CD8-positive, alpha-beta memory T cell (primary cell): ENCODE data around the gene SMG9. TPM values are rescaled to one million over a fixed set of nuclear protein-coding genes. Genes with fewer than 3 reads are reported as not detected.
A peak's percentile ranks its signal among the peaks of the same experiment; 100 is the strongest.

ENCODE experiments used
- CTCF ChIA-PET: fragments of 350-600 bp; sonication (Branson Sonifier 250); formaldehyde crosslinking; loops from one replicate; lab custom pipeline; 2021; ENCODE audit warnings: antibody characterized with exemption; lab: Charles Lee
- POLR2A ChIA-PET: fragments of 350-600 bp; sonication (Branson Sonifier 250); formaldehyde crosslinking; loops from one replicate; lab custom pipeline; 2021; ENCODE audit warnings: antibody characterized with exemption; lab: Charles Lee
- DNase-seq, 5 donors: peaks; one replicate each; pipeline versions ENCODE4 v3.0.0 to v3.0.0-alpha.2; 2020 to 2022; ENCODE audit warnings: mixed read lengths in 1 of 5
- H3K27ac ChIP-seq: one replicate; pipeline ENCODE4 v1.7.0; 2013; ENCODE audit warnings: low read depth, mild to moderate bottlenecking, low read length, moderate library complexity
- H3K27me3 ChIP-seq: 2 replicates; pipeline ENCODE4 v1.7.0; 2013; ENCODE audit warnings: low read length, mild to moderate bottlenecking; ENCODE audit not compliant: insufficient read depth, poor library complexity, severe bottlenecking
- H3K36me3 ChIP-seq: 2 replicates; pipeline ENCODE4 v1.7.0; 2013; ENCODE audit warnings: mild to moderate bottlenecking, low read length, moderate library complexity; ENCODE audit not compliant: insufficient read depth
- H3K4me1 ChIP-seq: 2 replicates; pipeline ENCODE4 v1.7.0; 2013; ENCODE audit warnings: mild to moderate bottlenecking, low read length, moderate library complexity; ENCODE audit not compliant: insufficient read depth
- H3K4me3 ChIP-seq: 2 replicates; pipeline ENCODE4 v1.7.0; 2013; ENCODE audit warnings: mild to moderate bottlenecking, low read length
- H3K9me3 ChIP-seq: 2 replicates; pipeline ENCODE4 v1.7.0; 2013; ENCODE audit warnings: mild to moderate bottlenecking, low read length
- H3K27ac Mint-ChIP-seq, 8 donors: one replicate each; pipeline ENCODE4 v1.8.0; 2020 to 2021; ENCODE audit warnings: mixed read lengths in 8 of 8, mild to moderate bottlenecking in 6 of 8, inconsistent platforms in 3 of 8, moderate library complexity in 3 of 8
- H3K27me3 Mint-ChIP-seq, 2 donors: one replicate each; pipeline ENCODE4 v1.8.0; 2020 to 2021; ENCODE audit warnings: mixed read lengths in 2 of 2, mild to moderate bottlenecking in 1 of 2, moderate library complexity in 1 of 2
- H3K36me3 Mint-ChIP-seq, 3 donors: one replicate each; pipeline ENCODE4 v1.8.0; 2020 to 2021; ENCODE audit warnings: mixed read lengths in 3 of 3, inconsistent platforms in 1 of 3, mild to moderate bottlenecking in 1 of 3
- H3K4me1 Mint-ChIP-seq, 3 donors: one replicate each; pipeline ENCODE4 v1.8.0; 2020 to 2021; ENCODE audit warnings: mixed read lengths in 3 of 3, inconsistent platforms in 1 of 3, mild to moderate bottlenecking in 1 of 3
- H3K4me3 Mint-ChIP-seq, 7 donors: one replicate each; pipeline ENCODE4 v1.8.0; 2020 to 2021; ENCODE audit warnings: mixed read lengths in 7 of 7, mild to moderate bottlenecking in 6 of 7, moderate library complexity in 4 of 7, inconsistent platforms in 2 of 7
- H3K9me3 Mint-ChIP-seq, 5 donors: one replicate each; pipeline ENCODE4 v1.8.0; 2020 to 2022; ENCODE audit warnings: mixed read lengths in 5 of 5, mild to moderate bottlenecking in 3 of 5, moderate library complexity in 2 of 5, inconsistent platforms in 1 of 5
- polyA plus RNA-seq: library from polyadenylated mRNA; unstranded; fragments of 300-500 nt; fragmentation: Illumina TruSeq; gene quantifications from one replicate; pipeline ENCODE4 v1.2.3, GENCODE V29; 2021
- total RNA-seq, 2 experiments: library from RNA; stranded (reverse); gene quantifications; one replicate each; pipeline ENCODE4 v1.2.3, GENCODE V29; 2021

SMG9 gene
- total and polyA plus RNA-seq, 3 experiments from 2014 or later, result 11.0 to 91.3 (median 85.8) TPM

DNA sequence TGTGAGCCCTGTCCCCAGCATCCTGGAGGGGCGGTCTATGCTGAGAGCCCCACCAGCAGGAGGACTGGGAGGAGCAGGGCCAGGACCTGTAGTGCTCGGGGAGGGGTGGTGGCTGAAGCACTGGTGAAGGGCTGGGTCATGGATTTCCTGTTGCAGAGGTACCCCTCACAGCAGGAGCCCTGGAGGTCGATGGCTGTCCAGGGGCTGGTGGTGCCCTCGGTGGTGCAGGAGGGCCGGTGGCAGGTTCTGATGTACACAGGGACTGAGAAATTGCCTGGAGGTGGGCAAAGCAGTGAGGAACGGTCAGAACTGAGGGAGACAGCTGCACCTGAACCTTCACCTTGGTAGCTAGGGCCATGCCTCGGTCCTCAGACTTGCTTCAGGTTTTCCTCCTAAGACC, 42.8 kb upstream of the SMG9 start:
- Mint-ChIP-seq H3K9me3 (peaks cover 0 to 2% (median 0%) of the 10 kb centered on the region in 5 donors), H3K27ac (no peak overlapping the region), H3K36me3 (no peaks in the 10 kb centered on the region), H3K27me3 (peaks cover 20 to 22% of the 10 kb centered on the region in 2 donors), H3K4me3 (peak overlapping the region; percentile 25 to 83 (median 74)), H3K4me1 (peaks cover 7 to 26% (median 10%) of the 10 kb centered on the region in 3 donors)
- Histone ChIP-seq H3K27me3 (no peaks in the 10 kb centered on the region), H3K4me1 (peaks cover 7% of the 10 kb centered on the region), H3K27ac (no peak overlapping the region), H3K4me3 (no peak overlapping the region), H3K36me3 (no peaks in the 10 kb centered on the region), H3K9me3 (no peaks in the 10 kb centered on the region)
- ChIA-PET POLR2A (no interaction called here), CTCF (interaction anchor here (1.0 kb wide), 1 partner anchor 52 kb away, joined by 5 read pairs; no protein-coding TSS in a partner anchor)
- no peak for DNase-seq

DNA sequence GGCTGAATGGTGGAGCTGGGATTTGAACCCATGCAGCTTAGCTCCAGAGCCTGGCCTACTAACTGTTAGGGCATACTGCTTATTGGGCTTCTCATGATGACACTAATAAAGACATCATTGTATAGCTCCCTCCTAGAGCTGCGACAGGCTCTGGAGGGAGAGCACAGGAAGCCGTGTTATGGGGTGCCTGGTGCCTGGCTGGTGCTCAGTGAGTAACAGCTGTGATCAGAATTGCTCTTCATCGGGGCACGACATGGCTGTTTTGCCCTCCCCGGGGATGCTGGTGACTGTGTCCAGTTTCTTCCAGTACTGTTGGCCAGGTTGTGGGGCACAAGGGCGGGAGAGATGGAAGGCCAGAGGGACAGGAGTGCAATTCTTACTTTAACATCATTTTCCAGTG, 42.4 kb upstream of the SMG9 start:
- ChIA-PET POLR2A (no interaction called here), CTCF (interaction anchor here (1.0 kb wide), 1 partner anchor 51 kb away, joined by 5 read pairs; no protein-coding TSS in a partner anchor)
- Histone ChIP-seq H3K27ac (no peak overlapping the region), H3K9me3 (no peaks in the 10 kb centered on the region), H3K36me3 (no peaks in the 10 kb centered on the region), H3K4me3 (no peak overlapping the region), H3K27me3 (no peaks in the 10 kb centered on the region), H3K4me1 (peaks cover 7% of the 10 kb centered on the region)
- peaks cover 20 to 22% of the 10 kb centered on the region in 2 donors for H3K27me3 Mint-ChIP-seq
- DNase-seq, result no peak
- peak overlapping the region; percentile 31 to 83 (median 45) for H3K4me3 Mint-ChIP-seq
- H3K27ac Mint-ChIP-seq, result peak overlapping the region in 1 of 8 donors; percentile 72
- H3K9me3 Mint-ChIP-seq, result peaks cover 0 to 2% (median 0%) of the 10 kb centered on the region in 5 donors
- H3K4me1 Mint-ChIP-seq, result peaks cover 7 to 26% (median 10%) of the 10 kb centered on the region in 3 donors
- H3K36me3 Mint-ChIP-seq, result no peaks in the 10 kb centered on the region

DNA sequence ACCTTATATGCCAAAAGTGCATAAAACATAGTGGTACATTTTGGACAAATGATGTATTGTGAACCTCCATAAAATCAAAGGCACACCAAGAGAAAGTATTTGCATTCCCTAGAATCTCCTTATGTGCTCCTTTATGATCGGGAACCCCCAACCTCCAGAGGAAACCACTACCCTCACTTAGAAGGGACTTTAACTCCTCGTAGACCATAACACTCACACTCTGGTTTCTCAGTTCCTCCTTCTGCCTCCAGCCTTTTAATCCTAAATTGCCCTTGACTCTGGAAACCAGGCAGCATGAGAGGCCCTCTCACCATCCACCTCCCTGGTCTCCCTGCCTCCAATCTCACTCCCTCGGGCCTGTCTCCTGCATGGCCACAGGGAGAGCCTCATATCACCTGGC, 35.8 kb upstream of the SMG9 start:
- H3K27me3 Mint-ChIP-seq, result peaks cover 21 to 30% of the 10 kb centered on the region in 2 donors
- no peak overlapping the region for H3K27ac ChIP-seq
- H3K9me3 ChIP-seq, result no peaks in the 10 kb centered on the region
- H3K36me3 Mint-ChIP-seq, result no peaks in the 10 kb centered on the region
- POLR2A ChIA-PET, result no interaction called here
- H3K4me3 ChIP-seq, result no peak overlapping the region
- H3K9me3 Mint-ChIP-seq, result no peaks in the 10 kb centered on the region
- H3K4me3 Mint-ChIP-seq, result no peak overlapping the region
- no peaks in the 10 kb centered on the region for H3K36me3 ChIP-seq
- H3K27ac Mint-ChIP-seq, result peak overlapping the region in 1 of 8 donors; percentile 83
- CTCF ChIA-PET, result interaction anchor here (1.4 kb wide), 1 partner anchor 25 kb away, joined by 3 read pairs; no protein-coding TSS in a partner anchor
- DNase-seq, result no peak
- no peaks in the 10 kb centered on the region for H3K4me1 ChIP-seq
- no peaks in the 10 kb centered on the region for H3K27me3 ChIP-seq
- no peaks in the 10 kb centered on the region for H3K4me1 Mint-ChIP-seq

DNA sequence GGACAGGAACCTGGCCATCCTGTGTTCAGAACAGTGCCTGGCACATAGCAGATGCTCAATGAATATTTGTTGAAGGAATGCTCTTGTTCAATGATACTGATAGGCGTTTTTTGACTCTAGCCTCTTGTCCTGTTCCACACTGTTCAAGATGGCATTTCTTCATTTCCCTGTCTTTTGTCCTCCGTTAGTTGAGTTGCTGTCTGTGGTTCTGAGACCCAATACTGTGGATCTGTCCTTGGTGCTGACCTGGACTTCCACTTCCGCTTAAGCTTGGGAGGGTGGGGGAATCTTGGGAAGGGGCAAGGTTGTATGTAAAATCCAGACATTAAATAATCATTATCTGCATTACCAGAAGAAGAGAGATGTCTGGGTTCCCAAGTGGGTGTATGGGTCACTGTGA, 34.3 kb upstream of the SMG9 start:
- ChIA-PET CTCF (interaction anchor here (1.4 kb wide), 1 partner anchor 24 kb away, joined by 3 read pairs; no protein-coding TSS in a partner anchor), POLR2A (no interaction called here)
- Histone ChIP-seq H3K27ac (no peak overlapping the region), H3K9me3 (no peaks in the 10 kb centered on the region), H3K36me3 (no peaks in the 10 kb centered on the region), H3K27me3 (no peaks in the 10 kb centered on the region), H3K4me1 (peaks cover 12% of the 10 kb centered on the region), H3K4me3 (no peak overlapping the region)
- Mint-ChIP-seq H3K4me1 (peaks cover 11 to 14% (median 14%) of the 10 kb centered on the region in 3 donors), H3K4me3 (no peak overlapping the region), H3K9me3 (no peaks in the 10 kb centered on the region), H3K36me3 (no peaks in the 10 kb centered on the region), H3K27ac (no peak overlapping the region), H3K27me3 (peaks cover 20 to 27% of the 10 kb centered on the region in 2 donors)
- no peak for DNase-seq

DNA sequence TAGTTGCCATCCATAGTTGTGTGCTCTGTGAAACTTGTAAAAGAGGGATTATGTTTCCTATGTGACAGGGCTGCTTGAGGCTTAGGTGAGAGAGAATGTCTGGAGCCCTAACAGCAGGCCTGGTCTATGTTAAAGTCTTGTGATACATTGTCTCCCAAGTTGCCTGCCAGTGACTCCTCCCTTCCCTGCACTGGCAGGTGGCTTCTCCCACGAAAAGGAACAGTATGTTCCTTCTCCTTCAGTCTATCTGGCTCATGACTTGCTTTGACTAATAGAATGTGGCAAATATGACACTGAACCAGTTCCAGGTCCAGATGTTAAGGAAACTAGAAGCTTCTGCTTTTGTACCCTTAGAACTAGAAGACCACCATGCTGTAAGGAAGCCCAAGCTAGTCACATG, 31.9 kb upstream of the SMG9 start:
- DNase-seq, result no peak
- no peaks in the 10 kb centered on the region for H3K27me3 ChIP-seq
- H3K27ac ChIP-seq, result no peak overlapping the region
- H3K27me3 Mint-ChIP-seq, result peaks cover 14 to 18% of the 10 kb centered on the region in 2 donors
- ChIA-PET CTCF (interaction anchor here (1.3 to 1.4 kb wide), 2 partner anchors 23 to 41 kb away, joined by 3 to 4 read pairs; no protein-coding TSS in a partner anchor), POLR2A (no interaction called here)
- H3K9me3 Mint-ChIP-seq, result no peaks in the 10 kb centered on the region
- no peaks in the 10 kb centered on the region for H3K9me3 ChIP-seq
- no peak overlapping the region for H3K27ac Mint-ChIP-seq
- no peaks in the 10 kb centered on the region for H3K36me3 ChIP-seq
- H3K4me3 Mint-ChIP-seq, result no peak overlapping the region
- peaks cover 28 to 33% (median 33%) of the 10 kb centered on the region in 3 donors for H3K4me1 Mint-ChIP-seq
- peaks cover 22% of the 10 kb centered on the region for H3K4me1 ChIP-seq
- no peaks in the 10 kb centered on the region for H3K36me3 Mint-ChIP-seq
- H3K4me3 ChIP-seq, result no peak overlapping the region

DNA sequence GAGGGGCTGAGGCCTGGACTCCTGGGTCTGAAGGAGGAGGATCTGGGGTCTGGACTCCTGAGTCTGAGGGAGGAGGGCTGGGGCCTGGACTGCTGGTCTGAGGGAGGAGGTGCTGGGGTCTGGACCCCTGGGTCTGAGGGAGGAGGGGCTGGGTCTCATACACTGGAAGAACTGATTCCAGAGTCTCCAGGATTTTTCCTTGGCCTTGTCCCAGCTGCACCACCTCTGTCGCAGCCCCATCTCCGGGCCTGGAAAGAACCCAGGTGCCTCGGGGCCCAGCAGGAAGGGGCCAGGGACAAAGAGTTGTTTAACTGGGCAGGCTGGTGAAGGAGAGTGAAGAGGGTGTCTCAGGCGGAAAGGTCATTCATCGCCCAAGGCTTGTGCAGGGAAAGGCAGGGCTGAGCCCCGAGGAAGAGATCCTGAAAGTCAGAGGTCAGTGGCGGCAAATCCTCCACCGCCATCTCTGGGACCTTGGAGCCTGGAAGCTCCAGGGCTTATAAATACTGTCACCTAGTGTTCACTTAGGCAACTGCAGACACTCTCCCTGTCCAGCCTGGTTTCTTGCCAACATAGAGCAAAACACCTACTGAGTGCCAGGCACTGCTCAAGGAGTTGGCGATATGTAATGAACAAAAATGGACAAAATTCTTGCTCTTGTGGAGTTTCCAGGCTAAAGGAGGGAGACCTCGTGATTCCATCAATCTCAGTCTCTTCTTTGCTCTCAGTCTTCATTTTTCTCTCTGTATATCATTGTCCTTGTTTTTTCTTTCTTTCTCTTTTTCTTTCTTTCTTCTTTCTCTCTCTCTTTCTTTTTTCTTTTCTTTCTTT, 30.4 kb upstream of the SMG9 start:
- peak in 4 of 5 donors; percentile 40 to 68 (median 58) for DNase-seq
- Histone ChIP-seq H3K27ac (peak overlapping the region; percentile 54), H3K36me3 (no peaks in the 10 kb centered on the region), H3K4me1 (peaks cover 31% of the 10 kb centered on the region), H3K27me3 (no peaks in the 10 kb centered on the region), H3K4me3 (no peak overlapping the region), H3K9me3 (no peaks in the 10 kb centered on the region)
- peak overlapping the region; percentile 17 to 93 (median 62) for H3K4me3 Mint-ChIP-seq
- no peaks in the 10 kb centered on the region for H3K9me3 Mint-ChIP-seq
- peak overlapping the region in 7 of 8 donors; percentile 16 to 94 (median 78) for H3K27ac Mint-ChIP-seq
- peaks cover 14% of the 10 kb centered on the region in 2 donors for H3K27me3 Mint-ChIP-seq
- H3K4me1 Mint-ChIP-seq, result peaks cover 36 to 45% (median 42%) of the 10 kb centered on the region in 3 donors
- H3K36me3 Mint-ChIP-seq, result no peaks in the 10 kb centered on the region
- ChIA-PET POLR2A (interaction anchor here (0.6 to 1.0 kb wide), 3 partner anchors 40 to 1526 kb away, joined by 3 to 5 read pairs (median 3); no protein-coding TSS in a partner anchor), CTCF (interaction anchor here (0.6 to 2.1 kb wide), 9 partner anchors 10 to 119 kb away, joined by 3 to 25 read pairs (median 3); partner anchors contain the start of gene SMG9)

DNA sequence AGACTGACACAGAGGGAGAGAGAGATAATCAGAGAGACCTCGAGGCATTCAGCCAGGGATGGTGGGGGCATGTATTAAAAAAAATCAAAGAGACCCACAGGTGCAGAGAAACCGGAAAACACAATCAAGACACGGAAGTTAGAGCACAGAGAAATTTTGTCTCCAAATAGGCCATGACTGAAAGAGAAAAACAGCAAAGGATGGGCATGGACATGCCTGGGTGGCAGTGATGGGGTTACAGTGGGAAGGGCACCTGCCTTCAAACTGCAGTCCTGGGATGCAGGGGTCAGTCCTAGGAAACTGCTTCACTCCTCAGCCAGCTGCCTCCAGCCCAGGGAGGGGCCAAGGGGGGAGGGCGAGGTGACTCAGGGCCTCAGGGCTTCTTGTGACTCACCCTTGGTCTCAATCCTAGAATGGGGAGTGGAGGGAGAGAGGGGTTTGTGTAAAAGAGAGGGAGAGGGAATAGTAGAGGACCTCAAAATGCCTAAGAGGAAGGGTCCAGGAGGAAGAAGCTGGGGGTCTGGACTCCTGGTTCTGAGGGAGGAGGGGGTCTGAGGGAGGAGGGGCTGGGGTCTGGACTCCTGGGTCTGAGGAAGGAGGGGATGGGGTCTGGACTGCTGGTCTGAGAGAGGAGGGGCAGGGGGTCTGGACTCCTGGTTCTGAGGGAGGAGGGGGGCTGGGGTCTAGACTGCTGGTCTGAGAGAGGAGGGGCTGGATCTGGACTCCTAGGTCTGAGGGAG, 29.6 kb upstream of the SMG9 start:
- Histone ChIP-seq H3K36me3 (no peaks in the 10 kb centered on the region), H3K9me3 (no peaks in the 10 kb centered on the region), H3K27me3 (no peaks in the 10 kb centered on the region), H3K27ac (peak overlapping the region; percentile 54), H3K4me3 (peak overlapping the region; percentile 9), H3K4me1 (peaks cover 38% of the 10 kb centered on the region)
- no peaks in the 10 kb centered on the region for H3K36me3 Mint-ChIP-seq
- H3K27me3 Mint-ChIP-seq, result peaks cover 7 to 8% of the 10 kb centered on the region in 2 donors
- H3K4me3 Mint-ChIP-seq, result peak overlapping the region; percentile 2 to 93 (median 68)
- CTCF ChIA-PET, result interaction anchor here (0.6 to 2.1 kb wide), 9 partner anchors 9 to 118 kb away, joined by 3 to 25 read pairs (median 3); partner anchors contain the start of gene SMG9
- peaks cover 43 to 52% (median 50%) of the 10 kb centered on the region in 3 donors for H3K4me1 Mint-ChIP-seq
- POLR2A ChIA-PET, result interaction anchor here (0.6 to 1.0 kb wide), 3 partner anchors 11 to 164 kb away, joined by 3 to 8 read pairs (median 5); no protein-coding TSS in a partner anchor
- peak in 4 of 5 donors; percentile 18 to 66 (median 40) for DNase-seq
- H3K9me3 Mint-ChIP-seq, result no peaks in the 10 kb centered on the region
- H3K27ac Mint-ChIP-seq, result peak overlapping the region; percentile 63 to 95 (median 89)
